ENCODE data around the gene BOD1L1. TPM values are rescaled to one million over a fixed set of nuclear protein-coding genes. Genes with fewer than 3 reads are reported as not detected.

The BOD1L1 gene
- total and polyA plus RNA-seq, 2 donors (not counting 1 experiment from before 2014, with no cell fraction given): 20.2 to 109 TPM

DNA sequence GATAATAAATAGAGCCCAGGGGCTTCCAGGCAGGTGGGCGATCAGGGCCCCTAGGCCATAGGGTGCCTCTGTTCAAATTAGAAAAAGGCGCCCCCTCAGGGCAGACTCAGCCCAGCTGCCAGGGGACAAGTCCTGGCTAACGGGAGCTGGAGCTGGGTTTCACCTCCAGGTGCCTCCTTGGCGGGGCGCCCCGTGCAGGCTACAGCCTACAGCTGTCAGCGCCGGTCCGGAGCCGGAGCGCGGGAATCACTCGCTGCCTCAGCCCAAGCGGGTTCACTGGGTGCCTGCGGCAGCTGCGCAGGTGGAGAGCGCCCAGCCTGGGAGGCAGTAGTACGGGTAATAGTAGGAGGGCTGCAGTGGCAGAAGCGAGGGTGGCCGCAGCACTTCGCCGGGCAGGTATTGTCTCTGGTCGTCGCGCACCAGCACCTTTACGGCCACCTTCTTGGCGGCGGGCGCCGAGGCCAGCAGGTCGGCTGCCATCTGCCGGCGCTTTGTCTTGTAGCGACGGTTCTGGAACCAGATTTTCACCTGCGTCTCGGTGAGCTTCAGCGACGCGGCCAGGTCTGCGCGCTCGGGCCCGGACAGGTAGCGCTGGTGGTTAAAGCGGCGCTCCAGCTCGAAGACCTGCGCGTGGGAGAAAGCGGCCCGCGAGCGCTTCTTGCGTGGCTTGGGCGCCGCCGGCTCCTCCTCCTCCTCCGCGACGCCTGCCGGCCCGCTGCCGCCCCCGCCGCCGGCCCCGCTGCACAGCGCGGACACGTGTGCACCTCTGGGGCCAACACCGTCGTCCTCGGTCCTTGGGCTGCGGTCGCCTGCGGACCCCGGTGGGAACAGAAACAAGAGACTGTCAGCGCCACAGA, 85.6 kb downstream of the BOD1L1 start:
- peaks cover 2 to 95% (median 89%) of the 10 kb centered on the region in 4 experiments for H3K27me3 ChIP-seq (replicated peaks in 1 of 4; ENCODE audit: control extremely low read depth in 1 of 4, control insufficient read depth in 3 of 4, insufficient read depth in 4 of 4, low read length in 3 of 4)
- no peaks in the 10 kb centered on the region for H4K20me1 ChIP-seq (ENCODE audit: control insufficient read depth, insufficient read depth, low read length, poor library complexity, severe bottlenecking)
- H3K4me1 ChIP-seq (ENCODE audit: control insufficient read depth in 2 of 2, insufficient read depth in 2 of 2, low read length in 2 of 2): peaks cover 69 to 85% of the 10 kb centered on the region in 2 donors
- POLR2A ChIA-PET: no interaction called here
- DNase-seq (peak; percentile 76), ATAC-seq (ENCODE audit: low read depth) (peak; percentile 25)
- H3K4me1 Mint-ChIP-seq: peaks cover 36% of the 10 kb centered on the region
- H3K9me3 ChIP-seq (ENCODE audit: control extremely low read depth in 1 of 3, control insufficient read depth in 2 of 3, insufficient read depth in 1 of 3, low read length in 2 of 3): peaks cover 2 to 84% (median 53%) of the 10 kb centered on the region in 3 donors
- peak overlapping the region; percentile 57 for H2AFZ ChIP-seq (ENCODE audit: insufficient read depth, low read depth, low read length, poor library complexity, severe bottlenecking)
- no peak overlapping the region for H3K27ac ChIP-seq (ENCODE audit: low read length in 2 of 2)
- TF ChIP-seq EZH2 (IDR thresholded peaks at IDR 0.05; ENCODE audit: borderline replicate concordance, insufficient read depth, low read depth, low read length, poor library complexity, severe bottlenecking): no peak
- TF ChIP-seq, protein P1, sequence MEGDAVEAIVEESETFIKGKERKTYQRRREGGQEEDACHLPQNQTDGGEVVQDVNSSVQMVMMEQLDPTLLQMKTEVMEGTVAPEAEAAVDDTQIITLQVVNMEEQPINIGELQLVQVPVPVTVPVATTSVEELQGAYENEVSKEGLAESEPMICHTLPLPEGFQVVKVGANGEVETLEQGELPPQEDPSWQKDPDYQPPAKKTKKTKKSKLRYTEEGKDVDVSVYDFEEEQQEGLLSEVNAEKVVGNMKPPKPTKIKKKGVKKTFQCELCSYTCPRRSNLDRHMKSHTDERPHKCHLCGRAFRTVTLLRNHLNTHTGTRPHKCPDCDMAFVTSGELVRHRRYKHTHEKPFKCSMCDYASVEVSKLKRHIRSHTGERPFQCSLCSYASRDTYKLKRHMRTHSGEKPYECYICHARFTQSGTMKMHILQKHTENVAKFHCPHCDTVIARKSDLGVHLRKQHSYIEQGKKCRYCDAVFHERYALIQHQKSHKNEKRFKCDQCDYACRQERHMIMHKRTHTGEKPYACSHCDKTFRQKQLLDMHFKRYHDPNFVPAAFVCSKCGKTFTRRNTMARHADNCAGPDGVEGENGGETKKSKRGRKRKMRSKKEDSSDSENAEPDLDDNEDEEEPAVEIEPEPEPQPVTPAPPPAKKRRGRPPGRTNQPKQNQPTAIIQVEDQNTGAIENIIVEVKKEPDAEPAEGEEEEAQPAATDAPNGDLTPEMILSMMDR (IDR thresholded peaks at IDR 0.05): peak; percentile 25
- 6% methylated on average over 79 of the region's 79 CpGs for WGBS (ENCODE audit: insufficient coverage)
- intact Hi-C loops (cut with micrococcal nuclease): loop anchor here (2.0 kb wide), 1 partner anchor 13 kb away; no protein-coding TSS in a partner anchor
- peak overlapping the region; percentile 37 for H3K9ac ChIP-seq (ENCODE audit: low read length)
- peak overlapping the region; percentile 68 for H3K4me3 Mint-ChIP-seq
- no peaks in the 10 kb centered on the region for H3K79me2 ChIP-seq (ENCODE audit: control insufficient read depth, insufficient read depth, low read length)
- H3K4me2 ChIP-seq (replicated peaks; ENCODE audit: low read depth, low read length, poor library complexity, severe bottlenecking): peak overlapping the region; percentile 72
- CTCF ChIA-PET: interaction anchor here (1.4 to 3.1 kb wide), 3 partner anchors 11 to 19 kb away, joined by 3 to 9 read pairs (median 4); no protein-coding TSS in a partner anchor
- H3K9me3 Mint-ChIP-seq (ENCODE audit: insufficient read depth): peaks cover 3% of the 10 kb centered on the region
- H3K36me3 ChIP-seq (replicated peaks in 1 of 2; ENCODE audit: control extremely low read depth in 1 of 2, control insufficient read depth in 1 of 2, extremely low read depth in 1 of 2, insufficient read depth in 2 of 2, low read length in 1 of 2): no peaks in the 10 kb centered on the region
- H3K27ac Mint-ChIP-seq: peak overlapping the region; percentile 50
- H3K4me3 ChIP-seq (ENCODE audit: control extremely low read depth in 1 of 5, extremely low read depth in 1 of 5, insufficient read depth in 1 of 5, low read depth in 2 of 5, low read length in 4 of 5): peak overlapping the region in 2 of 5 experiments; percentile 0 to 21
- peaks cover 61% of the 10 kb centered on the region for H3K27me3 Mint-ChIP-seq

DNA sequence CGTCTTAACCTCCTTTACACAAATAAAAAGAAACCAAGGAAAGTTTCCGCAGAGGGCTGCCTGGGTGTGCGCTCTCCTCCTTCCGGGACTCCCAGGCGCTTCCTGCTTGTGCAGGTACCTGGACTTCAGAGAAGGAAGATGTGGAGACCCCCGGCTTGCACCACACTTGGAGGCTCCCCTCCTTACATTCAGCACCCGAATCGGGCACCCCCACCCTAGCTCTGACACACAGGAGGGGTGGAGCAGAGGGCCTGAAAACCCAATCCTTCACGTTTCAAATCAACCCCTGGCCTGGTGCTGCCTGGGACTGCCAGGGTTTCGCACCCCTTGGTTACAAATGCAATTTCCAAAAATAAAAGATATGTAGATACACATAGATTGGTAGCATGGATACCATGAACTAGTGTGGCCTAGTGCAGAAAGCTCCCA, 86.3 kb downstream of the BOD1L1 start:
- ChIA-PET CTCF (interaction anchor here (0.8 to 3.1 kb wide), 3 partner anchors 11 to 19 kb away, joined by 3 to 9 read pairs (median 4); no protein-coding TSS in a partner anchor), POLR2A (no interaction called here)
- intact Hi-C loops (cut with micrococcal nuclease): no loop called here
- Histone ChIP-seq H3K79me2 (ENCODE audit: control insufficient read depth, insufficient read depth, low read length) (no peaks in the 10 kb centered on the region), H3K4me2 (replicated peaks; ENCODE audit: low read depth, low read length, poor library complexity, severe bottlenecking) (peak overlapping the region; percentile 72), H3K27me3 (replicated peaks in 1 of 4; ENCODE audit: control extremely low read depth in 1 of 4, control insufficient read depth in 3 of 4, insufficient read depth in 4 of 4, low read length in 3 of 4) (peaks cover 2 to 95% (median 88%) of the 10 kb centered on the region in 4 experiments), H3K27ac (ENCODE audit: low read length in 2 of 2) (no peak overlapping the region), H3K4me1 (ENCODE audit: control insufficient read depth in 2 of 2, insufficient read depth in 2 of 2, low read length in 2 of 2) (peaks cover 62 to 77% of the 10 kb centered on the region in 2 donors), H3K9me3 (ENCODE audit: control extremely low read depth in 1 of 3, control insufficient read depth in 2 of 3, insufficient read depth in 1 of 3, low read length in 2 of 3) (peaks cover 2 to 85% (median 54%) of the 10 kb centered on the region in 3 donors), H3K4me3 (ENCODE audit: control extremely low read depth in 1 of 5, extremely low read depth in 1 of 5, insufficient read depth in 1 of 5, low read depth in 2 of 5, low read length in 4 of 5) (peak overlapping the region in 1 of 5 experiments; percentile 21), H4K20me1 (ENCODE audit: control insufficient read depth, insufficient read depth, low read length, poor library complexity, severe bottlenecking) (no peaks in the 10 kb centered on the region), H3K9ac (ENCODE audit: low read length) (no peak overlapping the region), H3K36me3 (replicated peaks in 1 of 2; ENCODE audit: control extremely low read depth in 1 of 2, control insufficient read depth in 1 of 2, extremely low read depth in 1 of 2, insufficient read depth in 2 of 2, low read length in 1 of 2) (no peaks in the 10 kb centered on the region), H2AFZ (ENCODE audit: insufficient read depth, low read depth, low read length, poor library complexity, severe bottlenecking) (no peak overlapping the region)
- DNase-seq (no peak), ATAC-seq (ENCODE audit: low read depth) (no peak)
- TF ChIP-seq, protein P1 (IDR thresholded peaks at IDR 0.05): no peak
- peak; percentile 75 for TF ChIP-seq EZH2 (IDR thresholded peaks at IDR 0.05; ENCODE audit: borderline replicate concordance, insufficient read depth, low read depth, low read length, poor library complexity, severe bottlenecking)
- Mint-ChIP-seq H3K4me3 (peak overlapping the region; percentile 54), H3K9me3 (ENCODE audit: insufficient read depth) (peaks cover 7% of the 10 kb centered on the region), H3K27ac (peak overlapping the region; percentile 56), H3K27me3 (peaks cover 61% of the 10 kb centered on the region), H3K4me1 (peaks cover 29% of the 10 kb centered on the region)
- WGBS (ENCODE audit: insufficient coverage): 17% methylated on average over 6 of the region's 10 CpGs

All from B cell (primary cell).